Measurements from ENCODE around the gene LZTR1.

GRCh38 chr22:20953342-20953608, 28.8 kb upstream of the LZTR1 start:
- no peak for TF ChIP-seq POLR2A (IDR thresholded peaks at IDR 0.05; ENCODE audit: low read depth, low read length)
- TF ChIP-seq TAF1 (IDR thresholded peaks at IDR 0.05; ENCODE audit: low read depth, low read length) = no peak

Data from GM12891 (cell line).